HEK293 (cell line): Measurements from ENCODE around the gene KRT80.
A peak's percentile ranks its signal among the peaks of the same experiment; 100 is the strongest.

Experiments
- CTCF ChIA-PET: fragments of 350-600 bp; formaldehyde crosslinking; extraction: SDS; loops from one replicate; lab custom pipeline; 2021; ENCODE audit warnings: antibody characterized with exemption; lab: Yijun Ruan, JAX
- POLR2A ChIA-PET: fragments of 300-600 bp; formaldehyde crosslinking; extraction: SDS; loops from one replicate; lab custom pipeline; 2020; ENCODE audit warnings: antibody characterized with exemption, inconsistent platforms; lab: Yijun Ruan, JAX
- H3K27ac ChIP-seq: fragments of 200-500 bp; sonication (Bioruptor generic); 2 replicates; pipeline ENCODE4 v1.5.1; 2014; ENCODE audit warnings: low read depth, low read length, control low read depth, inconsistent platforms; ENCODE audit errors: extremely low read depth
- H3K36me3 ChIP-seq, 2 experiments: fragments of 200-500 bp in 1 of 2; sonication (Bioruptor generic) in 1 of 2; 1 replicate in 1 of 2; 2 replicates in 1 of 2; pipeline ENCODE4 v1.5.1; 2014 to 2017; ENCODE audit warnings: inconsistent platforms in 2 of 2, low read length in 2 of 2; ENCODE audit not compliant: control insufficient read depth in 2 of 2, insufficient read depth in 1 of 2
- H3K4me1 ChIP-seq: fragments of 200-500 bp; sonication (Bioruptor generic); 2 replicates; pipeline ENCODE4 v1.5.1; 2014; ENCODE audit warnings: mild to moderate bottlenecking, low read length, inconsistent platforms; ENCODE audit not compliant: control insufficient read depth, insufficient read depth
- H3K4me3 ChIP-seq: 2 replicates; pipeline ENCODE4 v1.5.1; 2011; ENCODE audit warnings: low read depth, mild to moderate bottlenecking, control low read depth, low read length, moderate library complexity
- H3K9me3 ChIP-seq: fragments of 200-500 bp; sonication (Bioruptor generic); 2 replicates; pipeline ENCODE4 v1.5.1; 2014; ENCODE audit warnings: low read depth, low read length, inconsistent platforms; ENCODE audit not compliant: control insufficient read depth, insufficient read depth
- AEBP2 ChIP-seq: fragments of 450-650 bp; formaldehyde crosslinking; IDR thresholded peaks from 2 replicates; pipeline ENCODE4 v1.5.1; 2016; ENCODE audit warnings: missing biosample characterization, missing genetic modification characterization, borderline replicate concordance
- BCL6B ChIP-seq: fragments of 450-650 bp; formaldehyde crosslinking; IDR thresholded peaks from 2 replicates; pipeline ENCODE4 v1.5.1; 2017; ENCODE audit warnings: missing biosample characterization, missing genetic modification characterization
- PRDM2 ChIP-seq: fragments of 450-650 bp; formaldehyde crosslinking; IDR thresholded peaks from 2 replicates; pipeline ENCODE4 v1.5.1; 2016; ENCODE audit warnings: missing biosample characterization, missing genetic modification characterization, borderline replicate concordance
- PRDM4 ChIP-seq: fragments of 450-650 bp; formaldehyde crosslinking; IDR thresholded peaks from 2 replicates; pipeline ENCODE4 v1.5.1; 2017; ENCODE audit warnings: missing biosample characterization, missing genetic modification characterization
- SALL2 ChIP-seq: fragments of 450-650 bp; formaldehyde crosslinking; IDR thresholded peaks from 2 replicates; pipeline ENCODE4 v1.5.0; 2017; ENCODE audit warnings: missing biosample characterization, mild to moderate bottlenecking, missing genetic modification characterization, borderline replicate concordance
- ZBTB26 ChIP-seq: fragments of 450-650 bp; formaldehyde crosslinking; optimal IDR thresholded peaks from 2 replicates; pipeline ENCODE3; 2016; ENCODE audit warnings: missing biosample characterization, mild to moderate bottlenecking, missing genetic modification characterization
- ZFHX2 ChIP-seq: fragments of 450-650 bp; formaldehyde crosslinking; conservative IDR thresholded peaks from 2 replicates; pipeline ENCODE4 v1.5.1; 2016; ENCODE audit warnings: missing biosample characterization, missing genetic modification characterization
- ZIC2 ChIP-seq: fragments of 450-650 bp; formaldehyde crosslinking; IDR thresholded peaks from 2 replicates; pipeline ENCODE4 v1.5.1; 2016; ENCODE audit warnings: missing biosample characterization, missing genetic modification characterization
- ZNF114 ChIP-seq: fragments of 450-650 bp; formaldehyde crosslinking; IDR thresholded peaks from 2 replicates; pipeline ENCODE4 v1.5.0; 2017; ENCODE audit warnings: missing biosample characterization, missing genetic modification characterization
- ZNF19 ChIP-seq: fragments of 450-650 bp; formaldehyde crosslinking; IDR thresholded peaks from 2 replicates; pipeline ENCODE4; 2016; ENCODE audit warnings: missing biosample characterization, missing genetic modification characterization, low read depth
- ZNF555 ChIP-seq: fragments of 450-650 bp; formaldehyde crosslinking; conservative IDR thresholded peaks from 2 replicates; pipeline ENCODE4 v1.5.1; 2017; ENCODE audit warnings: missing biosample characterization, mild to moderate bottlenecking, missing genetic modification characterization, inconsistent platforms
- ZNF560 ChIP-seq: fragments of 450-650 bp; formaldehyde crosslinking; IDR thresholded peaks from 2 replicates; pipeline ENCODE4 v1.5.1; 2017; ENCODE audit warnings: missing biosample characterization, missing genetic modification characterization, borderline replicate concordance
- ZNF639 ChIP-seq: fragments of 450-650 bp; formaldehyde crosslinking; IDR thresholded peaks from 2 replicates; pipeline ENCODE4 v1.5.1; 2016; ENCODE audit warnings: missing biosample characterization, missing genetic modification characterization
- ZNF830 ChIP-seq: fragments of 450-650 bp; IDR thresholded peaks from 2 replicates; pipeline ENCODE4 v1.5.0; 2018; ENCODE audit warnings: missing biosample characterization, missing genetic modification characterization, low read depth, mild to moderate bottlenecking, moderate library complexity
- ZNF837 ChIP-seq: fragments of 450-650 bp; formaldehyde crosslinking; IDR thresholded peaks from 2 replicates; pipeline ENCODE4 v1.5.1; 2016; ENCODE audit warnings: missing biosample characterization, missing genetic modification characterization
- ZSCAN16 ChIP-seq: fragments of 450-650 bp; formaldehyde crosslinking; IDR thresholded peaks from 2 replicates; pipeline ENCODE4 v1.5.1; 2016; ENCODE audit warnings: missing biosample characterization, missing genetic modification characterization

The KRT80 gene

GRCh38 chr12:52180971-52181628 is 10.7 kb downstream of the KRT80 start:
- POLR2A ChIA-PET: interaction anchor here (1.5 to 2.9 kb wide), 2 partner anchors 9 to 11 kb away, joined by 4 to 19 read pairs; partner anchors contain the start of gene KRT80
- Histone ChIP-seq H3K27ac (no peak overlapping the region), H3K4me1 (peaks cover 5% of the 10 kb centered on the region; the same call in 1 of the 2 replicates), H3K36me3 (no peaks in the 10 kb centered on the region), H3K4me3 (no peak overlapping the region), H3K9me3 (no peaks in the 10 kb centered on the region)
- CTCF ChIA-PET: interaction anchor here (0.6 to 2.2 kb wide), 12 partner anchors 9 to 700 kb away, joined by 3 to 10 read pairs (median 3); partner anchors contain the start of genes KRT80 and KRT85
- TF ChIP-seq ZFHX2 (0 out of 2 replicates have a peak, but pooled peaks have one; percentile 23), ZIC2 (peak; percentile 78), AEBP2 (tag by site-specific recombination) (no peak), SALL2 (tag by site-specific recombination) (0 out of 2 replicates have a peak, but pooled peaks have one; percentile 30), ZNF560 (no peak), ZNF114 (no peak), PRDM4 (tag by site-specific recombination) (no peak), ZNF837 (tag by site-specific recombination) (no peak), ZNF639 (tag by site-specific recombination) (no peak), ZNF830 (no peak)
- TF ChIP-seq, all 188 proteins: peak for 3

- POLR2A ChIA-PET: interaction anchor here (2.9 kb wide), 1 partner anchor 12 kb away, joined by 19 read pairs; the partner anchor contains the start of gene KRT80
- TF ChIP-seq ZNF555 (tag by site-specific recombination): no peak
- no peak for TF ChIP-seq ZBTB26 (tag by site-specific recombination)
- no peak for TF ChIP-seq ZNF837 (tag by site-specific recombination)
- no peak for TF ChIP-seq PRDM2 (tag by site-specific recombination)
- no peak for TF ChIP-seq BCL6B (tag by site-specific recombination)
- TF ChIP-seq ZSCAN16 (tag by site-specific recombination): no peak
- no peak for TF ChIP-seq ZNF19
Measured at GRCh38 chr12:52179396-52179973, 12.3 kb downstream of the KRT80 start.

More at GRCh38 chr12:52179396-52179973, 12.3 kb downstream of the KRT80 start:
- H3K4me3 ChIP-seq: no peak overlapping the region
- H3K4me1 ChIP-seq: peaks cover 5% of the 10 kb centered on the region; the same call in 1 of the 2 replicates
- CTCF ChIA-PET: interaction anchor here (0.6 to 0.9 kb wide), 3 partner anchors 14 to 71 kb away, joined by 3 to 5 read pairs (median 5); no protein-coding TSS in a partner anchor
- H3K27ac ChIP-seq: no peak overlapping the region
- H3K36me3 ChIP-seq: no peaks in the 10 kb centered on the region
- no peaks in the 10 kb centered on the region for H3K9me3 ChIP-seq
